ENCODE measurements around the gene KCNC1.

The KCNC1 gene

DNA sequence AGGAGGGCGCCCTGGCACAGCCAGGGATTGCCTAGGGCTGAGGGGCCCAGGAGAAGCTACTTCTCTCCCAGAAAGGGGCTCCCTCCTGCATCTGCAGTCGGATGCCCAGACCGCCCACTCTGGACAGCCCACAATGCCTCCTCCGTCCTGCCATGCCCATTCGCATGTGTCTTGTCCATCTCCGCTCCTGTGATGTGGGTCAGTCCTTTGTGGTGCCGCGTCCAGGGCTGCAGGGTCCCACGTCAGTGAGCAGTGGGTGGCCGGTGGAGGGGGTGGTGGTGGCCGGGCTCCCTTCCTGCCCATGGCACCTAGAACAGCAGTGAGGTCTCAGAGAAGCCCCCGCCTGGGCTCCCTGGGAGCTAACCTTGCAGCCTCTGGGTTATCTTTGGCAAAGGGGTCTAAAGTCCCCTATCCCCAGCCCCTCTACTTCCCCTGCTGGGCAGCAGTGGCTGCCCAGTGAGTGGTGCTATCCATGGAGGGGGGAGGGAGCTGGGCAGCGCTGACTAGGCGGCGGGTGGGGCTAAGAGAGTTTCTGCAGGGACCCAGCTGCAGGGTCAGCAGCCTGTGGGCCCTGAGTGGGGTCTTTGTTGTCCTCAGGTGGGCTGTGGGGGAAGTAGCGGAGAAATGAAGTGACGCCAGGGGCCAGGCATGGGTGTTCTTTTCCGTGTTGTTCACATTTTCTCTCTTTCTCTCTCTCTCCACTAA lies 41.1 kb downstream of the KCNC1 start:
- DNase-seq: no peak

DNA sequence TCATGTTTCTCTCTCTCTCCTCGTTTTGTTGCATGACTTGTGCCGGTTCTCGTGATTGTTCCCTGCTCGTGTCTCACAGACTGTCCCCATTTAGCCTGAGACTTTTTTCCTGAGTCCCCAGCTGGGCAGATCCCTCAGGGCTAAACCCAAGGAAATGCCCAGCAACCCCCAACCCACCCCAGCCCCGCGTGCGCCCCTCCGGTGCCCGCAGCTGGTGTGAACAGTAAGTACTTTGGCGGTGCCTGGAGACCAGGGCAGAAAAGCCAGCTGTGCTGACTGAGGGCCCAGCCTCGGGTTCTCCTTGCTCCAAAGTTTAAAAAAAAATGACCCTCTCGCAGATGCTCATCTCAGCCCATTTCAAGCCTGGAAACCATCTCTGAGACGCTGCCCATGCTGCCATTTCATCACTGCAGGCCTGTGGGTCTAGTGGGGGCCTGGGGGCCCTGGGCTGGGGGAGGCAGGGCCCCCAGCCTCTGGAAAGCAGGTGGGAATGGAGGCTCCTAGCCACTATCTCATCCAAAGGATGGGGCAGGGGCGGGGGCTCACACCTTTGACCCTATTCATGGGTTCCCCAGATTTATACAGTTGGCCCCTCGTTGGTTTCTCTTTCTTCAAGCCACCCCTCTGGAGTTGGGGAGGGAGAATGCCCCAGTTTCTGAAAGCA lies 41.8 kb downstream of the KCNC1 start:
- DNase-seq: no peak

- no peak for DNase-seq
Observed at GRCh38 chr11:17777086-17777737, 42.6 kb downstream of the KCNC1 start.

DNA sequence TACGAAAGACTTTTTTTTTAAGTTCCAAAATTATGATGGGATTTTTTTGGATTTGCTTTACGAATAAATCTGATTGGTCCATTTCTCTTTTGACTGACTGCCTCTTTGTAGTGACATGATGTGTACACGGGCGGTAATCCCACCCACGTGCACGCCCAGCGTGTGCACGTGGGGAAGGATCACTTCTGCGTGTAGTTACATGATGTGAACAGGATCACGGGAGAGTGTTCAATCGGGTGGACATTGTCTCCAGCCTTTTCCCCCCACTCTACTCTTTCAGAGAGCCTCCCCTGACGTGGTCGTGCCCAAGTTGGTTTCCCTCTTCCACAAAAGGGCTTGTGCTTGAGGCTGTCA lies 43.1 kb downstream of the KCNC1 start:
- no peak for DNase-seq

- no peak for DNase-seq
Observed at GRCh38 chr11:17778352-17778751, 43.8 kb downstream of the KCNC1 start.

DNA sequence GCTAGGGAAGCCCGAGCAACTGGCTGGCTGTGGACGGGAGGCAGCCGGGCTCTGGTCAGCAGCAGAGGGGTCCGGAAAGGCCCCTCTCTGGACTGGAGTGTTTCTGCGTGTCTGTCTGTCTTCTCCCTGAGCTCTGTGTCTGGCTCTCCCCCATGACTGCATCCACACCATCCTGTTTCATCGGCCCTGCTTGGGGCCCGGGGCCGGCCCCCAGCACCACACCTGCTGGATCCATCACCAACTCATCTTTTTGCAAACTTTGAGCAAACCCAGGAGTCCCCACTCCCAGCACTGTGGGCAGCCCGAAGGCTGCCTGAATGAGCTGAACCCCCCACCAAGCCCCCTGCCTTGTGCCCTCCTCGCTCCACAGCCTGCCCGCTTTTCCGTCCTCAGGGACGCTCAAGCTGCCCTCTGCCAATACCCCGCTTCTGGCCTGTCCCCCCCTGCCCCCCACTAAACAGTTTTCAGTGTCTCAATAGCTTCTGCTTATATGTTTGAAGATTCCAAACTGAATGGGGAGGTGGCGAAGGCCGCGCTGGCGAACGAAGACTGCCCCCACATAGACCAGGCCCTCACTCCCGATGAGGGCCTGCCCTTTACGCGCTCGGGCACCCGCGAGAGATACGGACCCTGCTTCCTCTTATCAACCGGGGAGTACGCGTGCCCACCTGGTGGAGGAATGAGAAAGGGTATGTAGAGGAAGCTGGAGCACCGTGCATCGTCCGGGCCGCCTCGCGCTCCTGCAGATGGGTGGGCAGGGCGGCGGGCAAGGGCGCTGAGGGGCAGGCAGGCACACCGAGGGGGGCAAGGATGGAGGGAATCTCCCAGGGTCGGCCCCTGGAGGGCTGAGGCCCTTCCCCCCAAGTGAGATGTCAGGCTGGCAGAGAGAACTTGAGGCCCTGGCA lies 44.6 kb downstream of the KCNC1 start:
- DNase-seq: no peak

- DNase-seq: no peak
Observed at GRCh38 chr11:17779861-17780594, 45.4 kb downstream of the KCNC1 start.

DNA sequence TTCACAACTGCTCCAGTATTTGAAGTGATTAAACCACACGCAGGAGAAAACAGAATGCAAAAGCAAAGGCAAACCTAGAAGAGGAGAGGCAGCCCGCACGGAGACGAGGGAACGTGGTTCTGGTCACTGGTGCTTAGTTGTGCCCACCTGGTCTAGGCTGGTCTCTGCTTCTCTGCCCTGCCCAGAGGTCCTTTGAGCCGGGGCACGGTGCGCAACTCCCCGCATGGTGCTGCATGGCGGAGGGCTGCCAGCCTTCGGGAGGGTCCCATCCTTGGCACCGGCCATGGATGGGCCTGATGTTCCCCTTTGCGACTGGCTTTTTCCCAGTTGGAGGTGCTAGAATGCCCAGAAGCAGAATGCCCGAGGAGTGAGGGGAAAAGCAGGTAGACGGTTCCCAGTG lies 46.1 kb downstream of the KCNC1 start:
- no peak for DNase-seq

- DNase-seq: no peak
Observed at GRCh38 chr11:17781221-17781620, 46.6 kb downstream of the KCNC1 start.

DNA sequence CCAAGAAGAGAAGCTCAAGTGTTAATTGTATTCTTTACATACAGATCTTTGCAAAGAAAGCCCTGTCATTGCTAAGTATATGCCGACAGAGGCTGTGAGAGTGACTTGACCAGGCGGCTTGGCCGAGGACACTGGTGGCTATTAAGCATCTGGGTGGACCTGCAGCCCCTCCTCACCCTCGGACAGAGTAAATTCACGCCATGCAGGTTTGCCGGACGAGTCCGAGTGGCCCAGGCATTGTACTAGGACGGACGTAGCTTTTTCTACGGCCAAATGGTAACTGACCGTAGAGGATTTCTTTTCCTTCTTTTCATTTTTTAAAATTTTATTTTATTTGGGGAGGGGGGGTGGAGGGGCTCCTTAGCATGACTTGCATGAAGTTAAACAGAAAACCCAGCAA lies 47.0 kb downstream of the KCNC1 start:
- no peak for DNase-seq

GRCh38 chr11:17782145-17782544 lies 47.6 kb downstream of the KCNC1 start:
- no peak for DNase-seq

GRCh38 chr11:17782603-17783337 lies 48.2 kb downstream of the KCNC1 start:
- no peak for DNase-seq

DNA sequence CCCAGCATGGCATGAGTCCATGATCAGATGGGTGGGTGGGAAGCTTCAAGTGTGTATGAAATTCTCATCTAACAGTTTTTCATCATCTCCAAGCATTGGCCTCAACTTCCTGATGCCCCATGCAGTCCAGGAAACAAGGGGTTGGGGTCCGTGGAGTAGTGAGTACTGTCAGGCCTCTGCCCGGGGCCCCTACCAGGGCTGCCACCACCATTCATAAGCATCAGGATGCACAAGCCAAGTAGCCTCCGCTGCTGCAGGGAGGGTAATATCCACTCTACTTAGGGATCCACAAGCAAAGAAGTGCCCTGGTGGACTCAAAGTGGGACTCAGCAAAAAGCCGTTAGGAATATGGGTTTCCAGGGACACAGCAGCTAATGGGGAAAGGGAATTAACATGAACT lies 49.3 kb downstream of the KCNC1 start:
- DNase-seq: no peak

- DNase-seq: no peak
Observed at GRCh38 chr11:17786824-17787525, 52.4 kb downstream of the KCNC1 start.

GRCh38 chr11:17788084-17788483 lies 53.5 kb downstream of the KCNC1 start:
- no peak for DNase-seq

DNA sequence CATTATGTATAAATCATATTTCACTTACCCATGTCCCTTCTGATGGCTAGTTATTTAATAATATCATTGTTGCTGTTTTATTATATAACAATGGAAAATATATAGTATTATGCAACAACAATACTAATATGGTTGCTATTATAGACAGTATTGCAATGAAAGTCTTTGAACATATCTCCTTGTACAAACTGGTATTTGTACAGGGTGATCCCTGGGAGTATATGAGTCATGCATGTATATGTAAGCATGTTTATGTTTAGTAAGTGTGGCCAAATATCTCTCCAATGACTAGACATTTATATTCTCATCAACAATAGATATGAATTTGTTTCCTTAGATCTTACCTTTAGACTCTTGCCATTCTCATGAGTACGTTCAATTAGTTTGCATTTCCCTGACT lies 55.9 kb downstream of the KCNC1 start:
- DNase-seq: no peak

DNA sequence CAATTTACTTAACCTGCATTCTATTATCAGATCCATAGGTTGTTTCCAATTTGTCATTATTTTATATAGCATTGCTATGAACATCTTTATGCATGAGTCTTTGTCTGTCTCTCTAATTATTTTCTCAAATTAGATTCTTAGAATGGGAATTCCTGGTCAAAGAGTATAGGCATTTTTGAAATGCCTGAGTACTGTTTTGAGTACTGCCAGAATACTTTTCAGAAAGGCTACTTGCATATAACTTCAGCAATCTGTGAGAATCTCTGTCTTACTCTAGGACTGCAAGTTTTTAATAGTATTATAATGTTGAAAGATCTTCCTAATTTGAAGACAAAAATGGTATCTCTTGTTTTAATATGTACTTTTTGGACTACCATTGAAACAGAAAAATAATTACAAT lies 56.6 kb downstream of the KCNC1 start:
- no peak for DNase-seq

DNA sequence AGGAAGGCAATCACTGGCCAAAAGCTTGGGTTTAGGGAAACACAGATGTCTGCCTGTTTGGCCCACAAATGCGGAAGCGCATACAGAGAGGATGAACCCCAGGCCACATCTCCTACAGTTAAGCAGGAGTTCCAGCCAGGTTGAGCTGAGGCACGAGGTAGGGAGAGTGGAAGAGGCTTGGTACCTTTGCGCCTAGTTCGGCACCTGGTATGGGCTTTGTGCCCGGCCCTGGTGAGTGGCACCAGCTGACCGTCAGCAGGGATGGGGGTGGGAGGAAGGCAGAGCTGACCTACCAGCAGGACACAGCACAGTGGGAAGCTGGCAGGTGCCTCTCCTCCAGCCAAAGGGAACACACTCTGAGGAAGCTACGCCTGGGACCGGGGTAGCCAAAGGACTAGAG lies 57.6 kb downstream of the KCNC1 start:
- DNase-seq: no peak

- no peak for DNase-seq
Observed at GRCh38 chr11:17793642-17794170, 59.1 kb downstream of the KCNC1 start.

GRCh38 chr11:17794981-17795380 lies 60.4 kb downstream of the KCNC1 start:
- DNase-seq: no peak

GRCh38 chr11:17796154-17796553 lies 61.6 kb downstream of the KCNC1 start:
- no peak for DNase-seq
